Fibroblast of the aortic adventitia (primary cell): ENCODE results near the gene DMGDH. TPM values are rescaled to one million over a fixed set of nuclear protein-coding genes. Genes with fewer than 3 reads are reported as not detected.

Source experiments
- DNase-seq: peaks from one replicate; pipeline ENCODE4 v3.0.0-alpha.2; 2010; ENCODE audit warnings: low read depth
- H3K4me3 ChIP-seq: 2 replicates; pipeline ENCODE4 v1.5.1; 2011; ENCODE audit warnings: low read depth, mild to moderate bottlenecking, control low read depth, low read length, moderate library complexity
- CTCF ChIP-seq: IDR thresholded peaks from 2 replicates; pipeline ENCODE4 v1.5.1; 2011; ENCODE audit warnings: mild to moderate bottlenecking, low read length, control low read depth, inconsistent platforms; ENCODE audit not compliant: insufficient read depth
- total RNA-seq: library from RNA; depleted of rRNA; stranded (reverse); fragments of >200 nt; gene quantifications from 2 replicates; pipeline ENCODE4 v1.2.3, GENCODE V29; 2012; ENCODE audit warnings: low replicate concordance

Gene DMGDH
- total RNA-seq, 1 donor = 4.2 TPM

GRCh38 chr5:79022771-79023170 is 46.7 kb downstream of the DMGDH start:
- H3K4me3 ChIP-seq = no peak overlapping the region
- DNase-seq = no peak
- no peak for TF ChIP-seq CTCF

GRCh38 chr5:79021753-79022152 is 47.7 kb downstream of the DMGDH start:
- no peak for DNase-seq
- TF ChIP-seq CTCF = no peak
- no peak overlapping the region for H3K4me3 ChIP-seq

- peak; percentile 89 for TF ChIP-seq CTCF
- H3K4me3 ChIP-seq = no peak overlapping the region
- DNase-seq = peak; percentile 83
These were observed 48.5 kb downstream of the DMGDH start for GRCh38 chr5:79020861-79021561.

- no peak for TF ChIP-seq CTCF
- no peak for DNase-seq
These were observed 54.8 kb downstream of the DMGDH start for GRCh38 chr5:79014631-79015030.

GRCh38 chr5:79011869-79012268 is 57.6 kb downstream of the DMGDH start:
- no peak overlapping the region for H3K4me3 ChIP-seq
- no peak for TF ChIP-seq CTCF
- no peak for DNase-seq

More at GRCh38 chr5:79014631-79015030, 54.8 kb downstream of the DMGDH start:
- no peak overlapping the region for H3K4me3 ChIP-seq

GRCh38 chr5:79011219-79011836 is 58.1 kb downstream of the DMGDH start:
- peak; percentile 86 for DNase-seq
- peak; percentile 41 for TF ChIP-seq CTCF
- H3K4me3 ChIP-seq = no peak overlapping the region
